Posterior cingulate gyrus (tissue), 11 donors: ENCODE results near the gene EGFL8.
A peak's percentile ranks its signal among the peaks of the same experiment; 100 is the strongest.

Source experiments
- DNase-seq, 10 donors: peaks; one replicate each; pipeline versions ENCODE4 v3.0.0 to v3.0.0-alpha.2; 2020 to 2021; ENCODE audit warnings: mixed read lengths in 3 of 10
- intact Hi-C: fragments of 100-400 bp; cut with DNase I; formaldehyde crosslinking; loops from one replicate; pipeline ENCODE4 v1.15.1; 2023

Gene EGFL8

DNA sequence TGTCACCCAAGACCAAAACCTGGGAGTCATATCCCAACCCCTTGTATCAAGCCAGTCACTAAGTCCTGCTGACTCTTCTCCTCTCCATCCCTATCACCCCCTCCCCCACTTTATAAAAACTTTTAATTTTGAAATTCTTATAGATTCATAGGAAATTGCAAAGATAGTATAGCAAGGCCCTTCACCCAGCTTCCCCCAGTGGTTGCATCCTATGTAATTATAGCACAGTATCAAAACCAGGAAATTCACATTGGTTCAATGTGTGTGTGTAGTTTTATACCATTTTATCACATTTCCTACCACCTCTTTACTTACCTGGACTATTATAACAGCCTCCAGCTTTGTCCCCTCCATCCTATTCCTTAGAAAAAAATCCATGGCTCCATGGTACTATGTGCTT lies 6.3 kb upstream of the EGFL8 start:
- intact Hi-C loops = no loop called here

DNA sequence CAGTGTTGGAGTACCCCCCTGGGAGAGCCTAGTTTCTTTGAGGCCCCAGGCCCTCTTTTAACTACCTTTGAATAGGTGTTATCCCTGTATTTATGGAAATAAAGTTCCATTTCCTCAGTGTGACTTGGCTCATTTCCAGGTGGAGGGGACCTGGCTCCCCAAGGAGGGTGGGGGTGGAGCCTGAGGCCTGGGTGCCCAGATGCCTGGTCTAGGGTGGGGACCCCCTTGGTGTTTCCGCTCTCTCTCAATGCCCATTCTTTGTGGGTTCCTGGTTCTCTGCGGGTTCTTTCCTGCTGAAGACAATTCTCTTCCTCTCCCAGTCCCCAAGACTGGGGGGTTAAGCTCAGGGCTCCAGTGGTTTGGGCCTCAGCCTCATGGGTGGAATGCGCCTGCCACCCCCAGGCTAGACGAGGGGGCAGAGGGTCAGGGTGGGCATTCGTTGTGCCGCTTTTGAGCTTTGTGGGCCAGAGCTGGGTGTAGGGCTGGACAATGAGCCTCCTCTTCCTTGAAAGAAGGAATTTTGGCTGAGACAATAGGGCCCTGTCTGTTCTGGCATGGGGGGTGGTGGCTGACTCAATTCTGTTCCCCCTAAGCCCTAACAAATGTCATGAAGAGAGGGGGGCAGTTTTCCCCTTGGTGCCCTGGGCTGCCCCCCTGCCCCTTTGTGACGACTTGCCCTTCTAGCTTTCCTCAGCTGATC lies 686 bp upstream of the EGFL8 start:
- DNase-seq = peak in 2 of 10 donors; percentile 48 to 87
- intact Hi-C loops = no loop called here

More for the DNA sequence above, 6.3 kb upstream of the EGFL8 start:
- DNase-seq = no peak

DNA sequence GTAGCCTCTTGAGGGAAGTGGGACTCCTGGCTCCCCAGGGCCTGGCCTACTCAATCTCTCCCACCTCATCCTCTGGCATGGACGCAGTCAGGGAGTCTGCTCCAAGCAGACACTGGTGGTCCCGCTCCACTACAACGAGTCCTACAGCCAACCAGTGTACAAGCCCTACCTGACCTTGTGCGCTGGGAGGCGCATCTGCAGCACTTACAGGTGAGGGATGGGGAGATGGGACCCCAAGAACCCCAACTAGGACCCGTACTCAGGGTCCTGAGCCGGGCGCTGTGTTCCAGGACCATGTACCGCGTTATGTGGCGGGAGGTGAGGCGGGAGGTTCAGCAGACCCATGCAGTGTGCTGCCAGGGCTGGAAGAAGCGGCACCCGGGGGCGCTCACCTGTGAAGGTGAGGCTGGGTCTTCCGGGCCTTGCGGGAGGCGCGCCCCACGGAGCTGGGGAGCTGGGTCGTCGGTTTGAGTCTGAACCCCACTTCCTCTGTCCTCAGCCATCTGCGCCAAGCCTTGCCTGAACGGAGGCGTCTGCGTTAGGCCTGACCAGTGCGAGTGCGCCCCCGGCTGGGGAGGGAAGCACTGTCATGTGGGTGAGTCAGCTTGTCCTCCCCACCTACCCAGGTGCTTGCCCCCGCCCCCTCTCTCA lies 2.1 kb downstream of the EGFL8 start:
- DNase-seq = peak in 3 of 10 donors; percentile 68 to 84 (median 80)
- intact Hi-C loops = no loop called here

DNA sequence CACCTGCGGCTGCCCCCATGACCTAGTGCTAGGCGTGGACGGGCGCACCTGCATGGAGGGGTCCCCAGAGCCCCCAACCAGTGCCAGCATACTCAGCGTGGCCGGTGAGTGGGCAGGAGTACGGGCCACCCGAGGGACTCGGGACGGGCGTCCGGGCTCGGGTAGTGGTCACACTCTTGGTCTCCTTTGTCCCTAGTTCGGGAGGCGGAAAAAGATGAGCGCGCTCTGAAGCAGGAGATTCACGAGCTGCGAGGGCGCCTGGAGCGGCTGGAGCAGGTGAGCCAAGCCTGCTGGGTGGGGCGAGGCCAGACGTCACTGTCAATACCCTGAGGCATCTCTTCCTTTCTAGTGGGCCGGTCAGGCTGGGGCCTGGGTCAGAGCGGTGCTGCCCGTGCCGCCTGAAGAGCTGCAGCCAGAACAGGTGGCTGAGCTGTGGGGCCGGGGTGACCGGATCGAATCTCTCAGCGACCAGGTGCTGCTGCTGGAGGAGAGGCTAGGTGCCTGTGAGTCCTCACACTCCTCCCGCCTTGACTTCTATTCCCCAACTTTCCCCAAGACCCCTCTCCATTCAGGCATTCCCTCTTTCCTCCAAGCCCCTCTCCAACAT lies 2.9 kb downstream of the EGFL8 start:
- intact Hi-C loops = no loop called here
- DNase-seq = peak in 2 of 10 donors; percentile 53 to 85

DNA sequence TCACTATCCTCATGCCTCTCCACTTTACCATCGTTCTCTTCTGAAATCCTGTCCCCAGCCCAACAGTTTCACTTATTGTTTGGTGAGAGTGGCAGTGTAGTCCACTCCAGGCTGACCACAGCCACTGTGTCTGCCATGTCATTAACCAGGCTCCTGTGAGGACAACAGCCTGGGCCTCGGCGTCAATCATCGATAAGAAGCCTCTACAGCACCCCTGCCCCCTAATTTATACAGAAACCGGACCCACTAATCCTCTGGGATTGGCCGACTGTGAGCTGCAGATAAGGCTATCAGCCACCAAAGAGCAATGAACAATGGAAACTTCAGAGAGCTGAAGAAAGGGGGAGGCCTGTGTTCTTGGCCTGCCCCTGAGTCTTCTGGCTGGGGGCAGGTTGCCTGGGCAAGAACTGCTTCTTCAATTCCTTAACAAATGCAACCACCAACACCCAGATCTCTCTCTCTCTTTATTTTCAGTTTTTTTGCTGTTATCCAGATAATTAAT lies 3.4 kb downstream of the EGFL8 start:
- intact Hi-C loops = no loop called here
- DNase-seq = no peak

DNA sequence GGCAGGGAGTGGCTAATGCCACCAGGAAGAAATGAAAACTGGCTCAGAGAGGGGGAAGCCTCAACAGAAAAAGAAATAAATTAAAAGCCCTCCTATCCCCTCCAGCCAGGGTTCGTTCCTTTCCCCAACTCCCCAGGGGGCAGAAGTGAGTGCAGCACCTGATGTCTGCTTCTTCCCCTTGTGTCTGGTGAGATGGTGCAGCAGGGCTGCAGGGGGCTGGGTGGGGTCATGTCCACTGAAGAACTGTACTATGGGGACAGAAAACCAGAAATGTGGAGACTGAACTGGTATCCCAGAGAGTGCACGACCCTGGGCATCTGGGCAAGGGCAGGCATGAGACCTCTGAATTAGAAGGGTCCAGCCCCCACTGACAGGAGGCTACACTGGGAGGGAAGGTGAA lies 4.0 kb downstream of the EGFL8 start:
- intact Hi-C loops = no loop called here
- peak in 3 of 10 donors; percentile 31 to 57 (median 34) for DNase-seq

DNA sequence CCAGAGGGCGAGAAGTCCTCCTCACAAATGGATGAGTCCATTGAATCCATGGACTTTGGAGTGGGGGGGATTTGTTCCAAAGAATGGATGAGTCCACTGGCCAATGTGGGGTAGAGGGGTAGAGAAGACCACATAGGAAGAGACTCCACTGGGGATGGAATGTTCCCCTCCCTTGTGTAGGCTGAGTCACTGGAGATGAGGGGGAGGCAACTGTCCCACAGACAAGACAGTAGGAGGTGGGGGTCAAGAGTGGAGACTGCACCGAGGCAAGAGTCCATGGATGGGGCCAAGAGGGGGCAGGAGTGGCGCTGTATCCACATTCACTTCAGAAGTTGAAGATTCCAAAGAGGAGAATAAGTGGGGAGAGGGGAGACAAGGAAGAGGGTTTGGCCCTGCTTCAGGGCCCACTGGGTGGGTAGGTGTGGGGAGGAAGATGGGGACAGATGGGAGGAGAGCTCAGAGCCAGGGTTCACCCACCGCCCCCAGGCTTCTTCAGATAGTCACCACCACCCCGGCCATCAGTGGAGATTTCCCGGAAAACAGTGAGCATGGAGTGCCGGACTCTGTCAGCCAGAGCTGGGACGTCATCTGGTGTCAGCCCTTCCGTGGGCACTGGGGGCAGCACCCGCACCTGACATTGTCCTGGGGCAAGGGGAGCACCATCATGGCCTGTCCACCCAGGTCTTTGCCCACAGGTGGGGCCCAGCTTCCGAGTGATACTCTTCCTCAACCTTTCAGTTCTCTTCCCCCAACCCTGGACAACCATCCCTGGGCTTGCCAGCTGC lies 4.6 kb downstream of the EGFL8 start:
- peak in 3 of 10 donors; percentile 25 to 66 (median 57) for DNase-seq

DNA sequence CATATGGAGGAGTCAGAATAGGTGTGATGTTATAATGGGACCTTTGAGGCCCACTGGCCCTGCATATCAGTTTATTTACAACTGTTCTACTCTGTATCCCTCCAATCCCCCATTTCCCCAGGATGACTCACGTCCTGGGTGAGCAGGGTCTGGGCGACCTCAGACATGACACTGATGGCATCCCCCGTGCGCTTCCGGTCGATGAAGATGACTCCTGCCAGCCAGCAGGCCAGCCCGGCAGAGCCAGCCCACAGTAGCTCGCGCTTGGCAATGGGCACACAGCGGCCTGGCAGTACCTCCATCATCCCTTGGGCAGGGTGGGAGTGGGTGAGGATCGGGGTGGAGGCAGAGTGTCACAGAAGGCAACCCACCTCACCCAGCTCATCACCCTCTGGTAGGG lies 5.9 kb downstream of the EGFL8 start:
- peak in 2 of 10 donors; percentile 48 to 82 for DNase-seq
- intact Hi-C loops = no loop called here

More for the DNA sequence above, 4.6 kb downstream of the EGFL8 start:
- intact Hi-C loops = no loop called here

DNA sequence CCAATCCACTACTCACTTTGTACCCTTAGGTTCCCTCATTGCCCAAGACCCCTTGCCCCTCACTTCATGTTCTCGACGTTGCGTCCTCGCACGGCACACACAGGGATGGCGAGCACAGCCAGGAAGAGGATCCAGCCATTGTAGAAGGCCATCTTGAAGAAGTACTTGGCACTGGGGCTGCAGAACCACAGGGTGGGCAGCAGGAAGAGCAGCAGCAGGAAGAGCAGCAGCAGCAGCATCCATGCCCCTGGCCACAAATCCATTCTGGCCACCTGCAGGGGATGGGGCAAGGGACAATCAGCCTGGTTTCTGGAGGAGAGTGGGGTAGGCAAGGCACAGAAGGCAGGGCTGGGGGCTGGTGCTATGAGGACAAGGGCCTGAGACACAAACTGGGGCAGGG lies 6.8 kb downstream of the EGFL8 start:
- intact Hi-C loops = no loop called here
- DNase-seq = peak in 3 of 10 donors; percentile 17 to 52 (median 44)

DNA sequence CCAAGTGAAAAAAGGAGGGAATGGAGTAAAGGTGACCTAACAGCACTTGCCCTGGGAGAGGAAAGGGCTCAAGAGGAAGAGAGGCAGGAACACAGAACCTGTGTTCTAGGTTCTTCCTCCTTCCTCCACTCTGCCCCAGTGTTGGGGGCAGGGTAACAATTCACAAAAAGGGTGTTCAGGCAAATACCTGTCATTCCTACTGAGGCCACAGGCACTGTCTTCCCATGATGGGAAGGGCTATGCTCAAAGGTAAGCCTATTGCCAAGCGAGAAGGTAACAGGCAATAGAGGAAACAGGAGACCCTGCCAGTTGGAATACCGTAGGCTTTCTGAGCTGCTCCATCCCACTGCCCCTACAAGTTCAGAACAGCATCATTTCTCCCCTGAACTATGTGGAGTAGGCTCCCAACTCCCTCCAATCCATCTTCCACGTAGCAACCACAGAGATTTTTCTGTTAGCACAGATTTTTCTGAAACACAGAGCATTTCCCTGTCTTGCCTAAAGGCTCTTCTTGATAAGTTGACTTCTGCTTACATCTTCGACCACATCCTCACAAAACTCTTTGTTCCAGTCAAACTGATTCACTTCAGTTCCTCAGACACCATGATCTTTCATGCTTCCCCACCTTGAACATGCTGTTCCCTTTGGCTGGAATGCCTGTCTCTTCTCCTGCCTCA lies 8.8 kb downstream of the EGFL8 start:
- no peak for DNase-seq
- intact Hi-C loops = no loop called here

DNA sequence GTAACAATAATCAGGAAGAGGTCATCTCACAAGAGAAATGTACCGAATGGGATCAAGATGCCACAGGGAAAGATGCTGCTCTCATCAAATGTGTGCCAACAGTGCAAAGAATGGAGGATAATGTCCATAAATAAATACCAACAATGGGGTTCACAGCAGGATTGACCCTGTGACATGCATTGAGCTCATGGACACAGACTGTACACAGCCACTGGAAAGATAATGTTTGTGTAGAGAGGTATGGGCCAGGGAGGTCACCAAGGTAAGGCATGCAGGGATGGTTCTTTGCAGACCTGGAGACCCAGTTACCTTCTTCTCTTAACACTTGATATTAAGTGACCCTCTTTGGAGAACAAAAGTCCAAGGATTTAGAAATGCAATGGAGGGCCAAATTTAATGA lies 10.0 kb downstream of the EGFL8 start:
- no peak for DNase-seq
- intact Hi-C loops = no loop called here

DNA sequence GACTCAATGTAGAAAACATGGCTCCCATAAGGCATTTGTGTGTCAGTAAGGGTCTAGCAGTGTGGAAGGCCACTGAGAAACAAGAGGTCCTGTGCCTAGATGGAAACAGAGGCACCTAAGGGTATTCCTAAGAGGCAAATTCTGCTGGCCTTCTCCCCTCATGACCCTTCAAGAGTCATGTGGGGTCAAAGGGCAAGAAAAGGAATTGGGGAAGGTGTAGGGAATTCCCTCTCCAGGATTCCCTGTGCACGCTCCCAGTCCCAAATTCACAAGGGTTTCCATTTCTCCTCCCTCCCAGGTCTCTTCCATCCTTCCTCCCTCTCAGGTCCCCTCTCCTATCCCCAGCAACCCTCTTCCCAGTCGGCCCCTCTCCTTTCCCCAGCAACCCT lies 10.9 kb downstream of the EGFL8 start:
- intact Hi-C loops = loop anchor here (5.0 kb wide), 1 partner anchor 43 kb away; the partner anchor contains the start of gene FKBPL
- DNase-seq = no peak

DNA sequence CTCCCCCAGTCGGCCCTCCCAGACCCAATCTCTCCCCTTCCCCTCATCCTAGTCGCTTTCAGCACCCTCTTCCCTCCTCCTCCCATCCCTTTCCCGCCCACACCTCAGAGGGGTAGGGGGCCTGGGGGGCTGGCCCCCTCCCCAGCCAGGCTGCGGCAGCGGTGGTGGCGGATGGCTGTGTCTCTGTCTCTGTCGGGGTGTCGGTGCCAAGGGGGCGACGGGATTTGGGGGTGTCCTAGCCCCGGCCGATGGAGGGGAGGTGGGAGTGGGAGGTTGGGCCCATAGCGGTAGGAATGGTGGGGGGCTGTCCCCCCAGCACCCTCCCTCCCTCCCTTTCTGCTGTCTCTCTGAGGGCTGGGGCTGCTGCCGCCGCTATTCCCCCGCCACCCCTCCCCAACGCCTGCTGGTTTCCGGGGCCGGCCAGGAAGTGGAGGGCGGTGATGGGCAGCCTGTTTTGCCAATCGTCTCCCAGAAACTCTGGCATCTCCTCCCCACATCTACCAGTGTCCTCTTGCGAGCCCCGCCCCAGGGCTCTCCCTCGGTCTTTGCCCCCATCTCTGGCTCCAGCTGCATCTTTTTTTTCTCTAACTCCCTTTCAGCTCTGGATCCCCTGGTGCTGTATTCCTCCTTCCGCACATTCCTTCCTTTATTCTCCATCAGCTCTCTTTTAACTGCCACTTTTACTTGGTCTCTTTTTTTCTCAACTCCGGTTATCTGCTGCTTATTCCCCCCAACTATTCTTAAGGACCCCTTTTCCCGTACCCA lies 11.5 kb downstream of the EGFL8 start, which contains the start of gene AGPAT1:
TSS of gene AGPAT1 (minus strand) at position 374 of the 765 bp plus-strand sequence. CDS start 4,588 bp downstream, outside the sequence.
- intact Hi-C loops = loop anchor here (2.0 to 5.0 kb wide), 2 partner anchors 19 to 44 kb away; partner anchors contain the start of gene FKBPL

DNA sequence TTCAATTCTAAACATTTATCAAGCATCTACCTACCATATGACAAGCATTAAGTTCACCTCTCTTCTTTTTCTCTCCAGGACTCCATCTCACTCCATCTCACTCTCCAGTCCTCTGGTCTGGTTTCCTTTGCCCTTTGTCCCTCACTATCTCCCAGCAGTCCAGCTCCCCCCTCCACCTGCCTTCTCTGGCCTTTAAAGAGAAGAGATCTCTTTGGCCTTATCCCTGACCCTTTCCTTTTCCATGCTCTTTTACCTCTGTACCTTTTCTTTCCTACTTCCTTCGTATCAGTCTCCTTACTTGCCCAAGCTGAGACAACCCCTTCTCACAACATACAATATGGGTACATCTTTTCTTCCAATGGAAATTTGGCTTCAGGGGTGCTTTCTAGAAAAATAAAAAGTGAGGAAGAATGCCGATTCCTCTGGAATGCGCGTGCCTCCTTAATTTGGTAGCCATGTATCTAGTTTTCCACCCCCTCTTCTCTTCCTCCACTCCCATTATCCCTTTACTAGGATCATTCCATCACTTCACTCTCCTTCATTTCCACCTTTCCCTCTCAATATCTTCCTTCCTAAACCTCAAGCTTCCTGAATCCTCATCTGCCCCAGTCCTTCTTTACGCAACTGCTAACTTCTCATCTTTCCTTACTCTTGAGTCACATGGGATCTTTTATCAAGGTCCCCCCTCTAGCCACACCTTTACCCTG lies 12.2 kb downstream of the EGFL8 start:
- intact Hi-C loops = loop anchor here (2.0 to 5.0 kb wide), 2 partner anchors 18 to 44 kb away; partner anchors contain the start of gene FKBPL
- DNase-seq = peak in 1 of 10 donors; percentile 21

More for the DNA sequence above, 11.5 kb downstream of the EGFL8 start, which contains the start of gene AGPAT1:
- peak; percentile 97 to 100 (median 98) for DNase-seq

DNA sequence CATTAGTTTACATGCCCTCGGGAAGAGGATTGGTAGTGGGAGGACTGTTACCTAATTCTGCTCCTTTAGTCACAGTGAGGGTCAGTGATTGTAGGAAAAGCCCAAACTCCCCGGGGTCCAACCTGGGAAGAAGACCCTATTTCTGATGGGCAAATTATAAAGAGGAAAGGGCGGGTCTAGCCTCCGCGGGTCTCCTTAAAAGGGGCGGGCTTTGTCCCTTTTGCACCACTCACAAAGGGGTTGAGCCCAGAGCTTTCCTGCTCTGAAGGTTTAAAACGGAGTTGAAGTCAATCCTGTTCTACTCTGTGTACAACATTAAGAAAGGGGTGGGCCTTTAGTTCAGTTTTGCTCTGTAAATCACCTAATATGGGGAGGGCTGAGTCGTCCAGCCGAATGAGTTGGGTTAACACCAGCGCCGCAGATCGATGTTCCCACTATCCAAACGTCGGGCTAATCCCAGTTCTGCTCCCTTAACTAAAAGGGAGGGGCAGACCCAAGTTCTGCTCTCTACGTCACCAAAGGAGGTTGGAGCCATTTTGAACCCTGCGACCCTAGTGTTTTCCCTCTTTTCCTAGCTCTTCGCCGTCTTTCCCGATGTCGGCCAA lies 12.9 kb downstream of the EGFL8 start:
- intact Hi-C loops = loop anchor here (2.0 to 5.0 kb wide), 2 partner anchors 18 to 45 kb away; partner anchors contain the start of gene FKBPL
- peak in 2 of 10 donors; percentile 71 to 74 for DNase-seq

DNA sequence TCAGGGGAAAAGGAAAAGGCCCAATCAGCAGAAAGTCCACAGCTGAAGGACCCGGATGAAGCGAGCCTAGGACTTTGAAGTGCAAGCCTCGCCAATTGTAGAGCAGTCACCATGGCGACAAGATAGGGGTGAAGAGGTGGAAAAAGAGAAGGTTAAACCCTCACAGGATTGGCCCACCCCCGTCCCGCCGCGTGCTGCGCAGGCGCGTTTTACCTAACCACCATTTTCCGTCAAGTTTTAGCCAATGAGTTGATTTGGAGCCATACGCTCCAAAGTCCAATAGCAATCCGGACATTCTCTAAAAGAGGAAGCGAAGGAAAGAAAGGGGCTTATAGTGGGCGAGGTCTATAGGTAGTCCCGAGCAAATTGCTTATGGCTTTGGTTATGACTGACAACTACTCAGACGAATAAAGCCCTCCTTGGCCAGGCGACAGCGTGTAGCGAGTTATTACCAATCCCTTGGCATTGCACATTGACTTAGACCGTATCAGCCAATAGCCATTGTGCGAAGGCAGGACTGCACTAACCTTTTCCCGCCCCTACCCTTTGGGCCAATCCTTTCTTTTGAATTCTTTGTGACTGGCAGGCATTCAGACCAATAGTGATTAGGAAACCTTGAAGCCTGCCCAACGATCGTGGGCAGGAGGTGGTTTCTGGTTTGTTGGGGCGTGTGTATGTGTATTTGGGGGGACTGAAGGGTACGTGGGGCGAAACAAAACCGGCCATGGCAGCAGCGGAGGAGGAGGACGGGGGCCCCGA lies 13.6 kb downstream of the EGFL8 start, which contains the start of gene RNF5:
TSS of gene RNF5 (plus strand) at position 618 of the 759 bp plus-strand sequence. CDS start at position 725, 107 bp downstream.
- DNase-seq = peak; percentile 86 to 99 (median 94)
- intact Hi-C loops = loop anchor here (2.0 to 5.0 kb wide), 2 partner anchors 17 to 46 kb away; partner anchors contain the start of gene FKBPL
